GM23338 (cell line): ENCODE results near the gene SARDH.

ENCODE experiments used
- POLR2AphosphoS5 ChIP-seq: IDR thresholded peaks from 2 replicates; pipeline ENCODE4 v1.6.1; 2016; ENCODE audit warnings: antibody characterized with exemption, low read depth
- STAT1 ChIP-seq: IDR thresholded peaks from one replicate; pipeline ENCODE4 v1.6.1; 2016; ENCODE audit warnings: antibody characterized with exemption; ENCODE audit not compliant: unreplicated experiment
- ZNF114 ChIP-seq: fragments of 250-450 bp; sonication (Bioruptor Pico); IDR thresholded peaks from 2 replicates; pipeline ENCODE4 v1.5.0; 2020; ENCODE audit warnings: mild to moderate bottlenecking, moderate library complexity
- TF ChIP-seq, protein P1 (sequence below), 2 experiments: fragments of 200-600 bp in 1 of 2; sonication (generic) in 1 of 2; conservative IDR thresholded peaks; 2 replicates each; pipeline versions ENCODE4 v1.5.1 to v1.6.1; 2016 to 2017; ENCODE audit warnings: antibody characterized with exemption in 2 of 2, low read depth in 2 of 2, mild to moderate bottlenecking in 2 of 2, moderate library complexity in 1 of 2

DNA sequence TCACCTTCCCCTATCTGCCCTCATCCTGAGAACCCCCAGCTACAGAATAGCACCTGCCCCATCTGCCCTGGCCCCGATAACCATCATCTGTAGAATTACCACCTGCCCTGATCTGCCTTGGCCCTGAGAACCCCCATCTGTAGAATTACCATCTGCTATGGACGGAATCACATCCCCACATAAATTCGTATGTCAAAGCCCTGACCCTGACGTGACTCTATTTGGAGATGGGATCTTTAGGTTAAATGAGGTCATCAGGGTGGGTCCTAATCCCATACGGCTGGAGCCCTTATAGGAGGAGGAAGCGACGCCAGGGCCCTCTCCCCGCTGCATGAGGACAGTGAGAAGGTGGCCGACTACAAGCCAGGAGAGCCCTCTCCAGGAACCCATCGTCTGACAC lies 32.6 kb downstream of the SARDH start:
- TF ChIP-seq, protein P1, sequence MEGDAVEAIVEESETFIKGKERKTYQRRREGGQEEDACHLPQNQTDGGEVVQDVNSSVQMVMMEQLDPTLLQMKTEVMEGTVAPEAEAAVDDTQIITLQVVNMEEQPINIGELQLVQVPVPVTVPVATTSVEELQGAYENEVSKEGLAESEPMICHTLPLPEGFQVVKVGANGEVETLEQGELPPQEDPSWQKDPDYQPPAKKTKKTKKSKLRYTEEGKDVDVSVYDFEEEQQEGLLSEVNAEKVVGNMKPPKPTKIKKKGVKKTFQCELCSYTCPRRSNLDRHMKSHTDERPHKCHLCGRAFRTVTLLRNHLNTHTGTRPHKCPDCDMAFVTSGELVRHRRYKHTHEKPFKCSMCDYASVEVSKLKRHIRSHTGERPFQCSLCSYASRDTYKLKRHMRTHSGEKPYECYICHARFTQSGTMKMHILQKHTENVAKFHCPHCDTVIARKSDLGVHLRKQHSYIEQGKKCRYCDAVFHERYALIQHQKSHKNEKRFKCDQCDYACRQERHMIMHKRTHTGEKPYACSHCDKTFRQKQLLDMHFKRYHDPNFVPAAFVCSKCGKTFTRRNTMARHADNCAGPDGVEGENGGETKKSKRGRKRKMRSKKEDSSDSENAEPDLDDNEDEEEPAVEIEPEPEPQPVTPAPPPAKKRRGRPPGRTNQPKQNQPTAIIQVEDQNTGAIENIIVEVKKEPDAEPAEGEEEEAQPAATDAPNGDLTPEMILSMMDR (conservative IDR thresholded peaks at IDR 0.05; ENCODE audit: low read depth in 2 of 2), result no peak
- TF ChIP-seq ZNF114 (CRISPR knock-in tag) (no peak), POLR2AphosphoS5 (no peak), STAT1 (no peak)
